ENCODE results near the gene DIP2A.

The DIP2A gene

DNA sequence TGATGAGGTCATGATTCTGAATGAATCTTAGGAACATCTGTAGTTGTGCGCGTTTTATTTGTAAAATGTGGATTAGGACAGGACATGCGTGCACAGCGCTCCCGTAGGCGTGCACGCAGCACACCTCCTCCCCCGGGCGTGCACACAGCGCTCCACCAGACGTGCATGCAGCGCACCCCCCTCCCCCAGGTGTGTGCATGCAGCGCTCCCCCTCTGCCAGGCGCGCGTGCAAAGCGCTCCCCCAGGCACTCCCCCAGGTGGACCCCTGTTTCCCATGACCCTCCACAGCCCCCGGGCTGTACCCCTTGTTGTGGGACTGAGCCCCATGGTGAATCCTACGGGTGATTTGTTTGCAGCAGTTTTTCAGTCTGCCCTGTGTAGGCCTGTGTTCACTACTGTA is 84.6 kb downstream of the DIP2A start:
- Histone ChIP-seq H3K4me1 (no peaks in the 10 kb centered on the region), H3K4me3 (no peak overlapping the region), H3K9me3 (no peaks in the 10 kb centered on the region), H3K36me3 (replicated peaks) (peaks cover 27% of the 10 kb centered on the region), H3K27me3 (ENCODE audit: low read depth) (no peaks in the 10 kb centered on the region)
- DNase-seq (ENCODE audit: low spot score in 2 of 2) = no peak
- in situ Hi-C loops (cut with MboI; ENCODE audit: low sequenced_read_pairs) = no loop called here

DNA sequence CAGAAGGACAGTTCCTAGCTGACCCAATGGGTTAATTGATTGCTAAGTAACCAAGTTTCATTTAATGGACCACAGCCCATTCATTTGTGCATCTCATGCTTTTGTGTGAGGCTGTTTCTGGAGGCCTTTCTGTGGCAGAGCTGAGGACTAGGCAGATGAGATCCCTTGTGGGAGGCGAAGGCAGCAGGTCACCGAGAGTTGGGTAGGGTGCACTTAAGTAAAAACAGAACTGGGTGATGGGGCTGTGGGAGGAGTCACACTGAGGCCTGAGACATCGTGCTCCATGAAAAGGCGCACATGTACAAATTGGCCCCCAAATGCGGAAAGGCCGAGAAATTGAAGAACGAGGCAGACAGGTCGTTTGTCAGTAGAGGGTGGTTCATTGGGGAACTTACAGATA is 85.3 kb downstream of the DIP2A start:
- in situ Hi-C loops (cut with MboI; ENCODE audit: low sequenced_read_pairs) = no loop called here
- H3K36me3 ChIP-seq (replicated peaks) = peaks cover 28% of the 10 kb centered on the region
- no peak overlapping the region for H3K4me3 ChIP-seq
- H3K9me3 ChIP-seq = no peaks in the 10 kb centered on the region
- no peaks in the 10 kb centered on the region for H3K4me1 ChIP-seq
- no peak for DNase-seq (ENCODE audit: low spot score in 2 of 2)
- H3K27me3 ChIP-seq (ENCODE audit: low read depth) = no peaks in the 10 kb centered on the region

DNA sequence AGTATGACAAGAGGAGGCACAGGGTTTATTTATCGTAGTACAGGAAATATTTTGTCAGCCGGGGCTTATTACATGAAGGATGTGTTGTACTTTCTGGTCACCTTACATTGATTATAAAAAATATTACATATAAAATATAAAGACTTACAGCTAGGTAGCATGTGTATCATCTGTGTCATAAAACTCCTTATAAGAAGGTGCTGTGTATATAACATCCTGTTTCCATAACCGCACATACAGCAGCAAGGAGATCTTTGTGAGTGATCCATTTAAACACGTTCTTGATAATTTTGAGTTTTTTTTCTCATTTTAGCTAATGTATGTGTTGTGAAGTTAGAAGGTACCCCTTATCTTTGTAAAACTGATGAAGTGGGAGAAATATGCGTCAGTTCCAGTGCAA is 86.1 kb downstream of the DIP2A start:
- DNase-seq (ENCODE audit: low spot score in 2 of 2) = no peak

DNA sequence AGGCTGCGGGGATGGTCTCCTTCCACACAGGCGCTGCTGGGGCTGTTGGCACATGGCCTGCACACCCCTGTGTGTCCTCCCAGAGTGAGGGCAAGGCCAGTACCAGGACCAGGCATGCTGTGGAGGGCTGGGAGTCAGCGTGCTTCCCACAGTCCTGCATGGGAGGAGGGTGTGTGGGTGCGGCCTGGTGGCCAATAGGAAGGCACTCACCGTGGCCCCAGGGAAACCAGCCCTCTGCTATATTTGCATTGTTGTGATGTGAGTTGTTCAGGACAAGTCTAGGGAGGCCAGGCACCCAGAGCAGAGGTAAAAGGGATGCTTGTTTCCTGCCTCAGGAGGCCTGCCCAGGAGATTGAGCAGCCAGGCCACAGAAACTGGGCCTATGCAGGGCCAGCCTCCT is 86.7 kb downstream of the DIP2A start:
- in situ Hi-C loops (cut with MboI; ENCODE audit: low sequenced_read_pairs) = no loop called here
- Histone ChIP-seq H3K9me3 (no peaks in the 10 kb centered on the region), H3K36me3 (replicated peaks) (peaks cover 33% of the 10 kb centered on the region), H3K4me3 (no peak overlapping the region), H3K27me3 (ENCODE audit: low read depth) (no peaks in the 10 kb centered on the region), H3K4me1 (no peaks in the 10 kb centered on the region)
- no peak for DNase-seq (ENCODE audit: low spot score in 2 of 2)

More for the DNA sequence above, 86.1 kb downstream of the DIP2A start:
- Histone ChIP-seq H3K27me3 (ENCODE audit: low read depth) (no peaks in the 10 kb centered on the region), H3K4me3 (no peak overlapping the region), H3K4me1 (no peaks in the 10 kb centered on the region), H3K9me3 (no peaks in the 10 kb centered on the region), H3K36me3 (replicated peaks) (peaks cover 33% of the 10 kb centered on the region)
- in situ Hi-C loops (cut with MboI; ENCODE audit: low sequenced_read_pairs) = no loop called here

DNA sequence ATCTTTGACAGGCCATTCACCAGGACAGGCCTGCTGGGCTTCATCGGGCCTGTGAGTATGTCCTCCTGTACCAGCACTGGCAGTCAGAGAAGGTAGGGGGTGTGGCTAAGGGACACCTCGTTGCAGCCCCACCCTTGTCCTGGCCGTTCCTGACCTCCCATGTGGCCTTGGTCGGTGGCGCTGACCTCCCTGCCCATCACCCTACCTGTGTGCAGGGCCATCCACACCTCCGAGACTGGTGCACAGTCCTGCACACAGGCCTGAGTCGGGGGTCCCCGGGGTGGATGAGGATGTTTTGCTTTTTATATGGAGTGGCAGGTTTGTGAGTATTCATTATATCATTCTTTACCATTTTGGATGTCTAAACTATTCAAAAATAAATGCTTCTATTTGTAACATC is 87.2 kb downstream of the DIP2A start:
- DNase-seq (ENCODE audit: low spot score in 2 of 2) = no peak
- in situ Hi-C loops (cut with MboI; ENCODE audit: low sequenced_read_pairs) = no loop called here
- peaks cover 33% of the 10 kb centered on the region for H3K36me3 ChIP-seq (replicated peaks)

DNA sequence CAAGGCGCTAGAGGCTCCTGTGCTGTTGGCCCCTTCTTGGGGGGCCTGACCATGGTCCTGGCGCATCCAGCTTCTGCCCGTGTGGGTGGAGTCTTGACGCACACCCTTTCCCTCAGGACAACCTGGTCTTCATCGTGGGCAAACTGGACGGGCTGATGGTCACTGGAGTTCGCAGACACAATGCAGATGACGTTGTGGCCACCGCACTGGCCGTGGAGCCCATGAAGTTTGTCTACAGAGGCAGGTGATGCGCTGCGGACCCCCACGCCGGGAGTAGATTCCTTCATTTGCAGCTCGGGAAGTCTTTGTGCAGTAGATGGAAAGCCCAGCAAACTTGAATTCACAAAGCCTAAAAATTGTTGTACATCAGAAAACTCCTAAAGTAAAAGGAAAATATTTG is 88.1 kb downstream of the DIP2A start:
- peaks cover 30% of the 10 kb centered on the region for H3K36me3 ChIP-seq (replicated peaks)
- no peaks in the 10 kb centered on the region for H3K4me1 ChIP-seq
- no peak for DNase-seq (ENCODE audit: low spot score in 2 of 2)
- H3K9me3 ChIP-seq = no peaks in the 10 kb centered on the region
- H3K27me3 ChIP-seq (ENCODE audit: low read depth) = no peaks in the 10 kb centered on the region
- no peak overlapping the region for H3K4me3 ChIP-seq
- in situ Hi-C loops (cut with MboI; ENCODE audit: low sequenced_read_pairs) = no loop called here

More for the DNA sequence above, 87.2 kb downstream of the DIP2A start:
- Histone ChIP-seq H3K9me3 (no peaks in the 10 kb centered on the region), H3K27me3 (ENCODE audit: low read depth) (no peaks in the 10 kb centered on the region), H3K4me3 (no peak overlapping the region), H3K4me1 (no peaks in the 10 kb centered on the region)

DNA sequence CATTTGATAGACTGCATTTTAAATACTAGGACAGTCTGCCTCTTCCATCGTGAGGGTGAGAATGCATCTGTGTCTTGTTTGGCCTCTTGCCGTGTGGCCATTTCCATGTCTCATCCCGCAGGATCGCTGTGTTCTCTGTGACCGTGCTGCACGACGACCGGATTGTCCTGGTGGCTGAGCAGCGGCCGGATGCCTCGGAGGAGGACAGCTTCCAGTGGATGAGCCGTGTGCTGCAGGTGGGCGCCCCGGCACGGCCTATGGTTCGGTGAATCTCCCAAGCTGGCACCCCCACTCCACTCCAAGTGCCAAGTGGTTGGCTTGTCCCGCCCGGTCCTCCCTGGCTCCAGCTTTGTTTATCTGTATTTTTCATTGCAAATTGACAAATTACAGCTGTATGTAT is 91.0 kb downstream of the DIP2A start:
- no peak for DNase-seq (ENCODE audit: low spot score in 2 of 2)
- Histone ChIP-seq H3K4me3 (no peak overlapping the region), H3K36me3 (replicated peaks) (peaks cover 36% of the 10 kb centered on the region), H3K4me1 (no peaks in the 10 kb centered on the region), H3K27me3 (ENCODE audit: low read depth) (no peaks in the 10 kb centered on the region), H3K9me3 (no peaks in the 10 kb centered on the region)
- in situ Hi-C loops (cut with MboI; ENCODE audit: low sequenced_read_pairs) = no loop called here

DNA sequence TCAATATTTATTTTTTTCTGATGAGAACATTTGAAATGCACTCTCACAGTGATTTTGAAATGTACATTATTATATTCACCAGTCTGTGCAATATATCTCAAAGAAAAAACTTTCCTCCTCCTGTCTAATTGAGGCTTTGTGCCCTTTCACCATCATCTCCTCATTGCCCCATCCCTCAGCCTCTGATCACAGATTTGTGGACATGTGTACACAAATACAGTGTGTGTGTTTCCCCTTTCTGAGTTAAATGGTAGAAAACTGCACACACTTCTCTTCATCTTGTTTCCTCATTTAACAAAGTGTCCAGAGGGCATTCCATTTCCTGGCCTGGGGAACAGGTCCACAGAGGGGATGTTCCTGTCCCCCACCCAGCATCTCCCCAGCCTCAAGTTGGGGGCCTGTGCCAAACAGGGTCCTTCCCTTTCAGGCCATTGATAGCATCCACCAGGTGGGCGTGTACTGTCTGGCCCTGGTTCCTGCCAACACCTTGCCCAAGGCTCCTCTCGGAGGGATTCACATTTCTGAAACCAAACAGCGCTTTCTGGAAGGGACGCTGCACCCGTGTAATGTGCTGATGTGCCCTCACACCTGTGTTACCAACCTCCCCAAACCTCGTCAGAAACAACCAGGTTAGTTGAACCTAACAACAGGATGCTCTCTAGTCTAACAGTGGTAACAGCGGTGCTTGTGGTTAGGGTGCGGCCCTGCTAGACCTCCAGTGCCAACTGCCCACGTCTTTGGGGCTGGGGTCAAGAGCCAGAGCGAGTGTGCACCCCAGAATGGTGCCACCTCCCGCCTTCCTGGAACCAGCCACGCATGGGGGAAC is 91.6 kb downstream of the DIP2A start:
- in situ Hi-C loops (cut with MboI; ENCODE audit: low sequenced_read_pairs) = no loop called here
- H3K4me1 ChIP-seq = no peaks in the 10 kb centered on the region
- H3K4me3 ChIP-seq = no peak overlapping the region
- H3K36me3 ChIP-seq (replicated peaks) = peaks cover 36% of the 10 kb centered on the region
- H3K27me3 ChIP-seq (ENCODE audit: low read depth) = no peaks in the 10 kb centered on the region
- no peaks in the 10 kb centered on the region for H3K9me3 ChIP-seq
- no peak for DNase-seq (ENCODE audit: low spot score in 2 of 2)

DNA sequence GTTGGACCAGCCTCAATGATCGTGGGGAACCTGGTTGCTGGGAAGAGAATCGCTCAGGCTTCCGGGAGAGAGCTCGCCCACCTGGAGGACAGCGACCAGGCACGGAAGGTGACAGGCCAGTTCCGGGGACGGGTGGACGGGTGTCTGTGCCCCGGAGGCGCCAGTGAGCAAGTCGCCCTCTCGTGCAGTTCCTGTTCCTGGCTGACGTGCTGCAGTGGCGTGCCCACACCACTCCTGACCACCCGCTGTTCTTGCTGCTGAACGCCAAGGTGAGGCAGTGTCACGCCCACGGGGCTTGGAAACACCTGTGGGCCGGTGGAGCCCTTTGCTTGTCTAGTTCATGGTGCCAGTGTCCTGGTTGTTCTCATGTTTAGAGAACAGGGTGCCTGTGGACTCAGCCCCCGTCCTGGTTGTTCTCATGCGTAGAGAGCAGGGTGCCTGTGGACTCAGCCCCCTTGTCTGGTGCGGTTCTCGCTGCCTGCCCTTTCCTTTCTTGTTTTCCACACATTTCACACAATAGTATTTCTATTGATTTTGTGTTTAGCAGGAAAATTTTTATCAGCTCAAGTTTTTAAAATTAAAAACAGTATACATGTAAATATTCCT is 93.0 kb downstream of the DIP2A start:
- no peaks in the 10 kb centered on the region for H3K27me3 ChIP-seq (ENCODE audit: low read depth)
- H3K9me3 ChIP-seq = no peaks in the 10 kb centered on the region
- peaks cover 29% of the 10 kb centered on the region for H3K36me3 ChIP-seq (replicated peaks)
- H3K4me3 ChIP-seq = no peak overlapping the region
- H3K4me1 ChIP-seq = no peaks in the 10 kb centered on the region
- in situ Hi-C loops (cut with MboI; ENCODE audit: low sequenced_read_pairs) = no loop called here
- DNase-seq (ENCODE audit: low spot score in 2 of 2) = no peak

DNA sequence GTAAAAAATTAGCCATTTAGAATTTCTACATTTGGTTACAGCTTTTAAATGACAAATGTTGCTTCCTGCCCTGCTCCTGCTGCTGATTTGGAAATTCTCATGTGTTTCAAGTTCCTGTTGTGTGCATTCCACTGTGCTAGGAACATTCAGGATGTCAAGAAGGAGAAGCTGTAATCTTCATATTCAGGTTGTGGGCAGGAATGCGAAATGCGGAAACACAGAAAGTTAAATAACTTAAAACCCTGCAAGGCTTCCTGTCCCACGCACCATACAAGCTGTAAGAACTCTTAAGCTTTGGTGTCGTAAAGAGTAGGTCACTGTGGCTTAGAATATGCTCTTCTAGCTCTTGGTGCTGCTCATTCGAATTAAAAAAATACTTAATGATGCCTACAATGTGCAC is 93.6 kb downstream of the DIP2A start:
- H3K36me3 ChIP-seq (replicated peaks) = peaks cover 26% of the 10 kb centered on the region
- in situ Hi-C loops (cut with MboI; ENCODE audit: low sequenced_read_pairs) = no loop called here
- DNase-seq (ENCODE audit: low spot score in 2 of 2) = no peak
- H3K4me3 ChIP-seq = no peak overlapping the region
- H3K4me1 ChIP-seq = no peaks in the 10 kb centered on the region
- H3K27me3 ChIP-seq (ENCODE audit: low read depth) = no peaks in the 10 kb centered on the region
- no peaks in the 10 kb centered on the region for H3K9me3 ChIP-seq

DNA sequence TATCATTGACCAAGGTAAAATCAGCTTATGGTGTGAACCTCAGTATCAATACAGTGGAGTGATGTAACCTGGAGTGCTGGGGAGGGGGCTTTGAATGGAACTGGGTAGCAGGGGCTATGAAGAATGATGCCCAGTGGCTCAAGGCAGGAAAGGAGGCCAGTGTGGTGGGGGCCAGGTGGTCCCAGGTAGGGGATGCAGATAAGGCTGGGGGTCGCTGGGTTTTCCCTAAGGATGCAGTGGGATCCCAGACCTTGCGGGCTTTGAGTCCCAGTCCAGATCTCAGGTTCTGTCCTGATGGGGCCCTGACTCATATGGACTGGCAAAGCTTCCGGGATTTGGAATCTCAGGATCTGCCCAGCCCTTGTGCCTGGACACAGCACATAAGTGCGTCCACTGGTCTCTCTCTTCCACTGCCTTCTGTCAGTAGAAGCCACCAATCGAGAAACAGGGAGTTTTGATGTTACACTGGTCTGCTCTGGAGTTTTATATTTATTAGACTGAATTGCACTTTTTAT is 94.2 kb downstream of the DIP2A start:
- Histone ChIP-seq H3K27me3 (ENCODE audit: low read depth) (no peaks in the 10 kb centered on the region), H3K4me1 (no peaks in the 10 kb centered on the region), H3K9me3 (no peaks in the 10 kb centered on the region), H3K36me3 (replicated peaks) (peaks cover 26% of the 10 kb centered on the region), H3K4me3 (no peak overlapping the region)
- no peak for DNase-seq (ENCODE audit: low spot score in 2 of 2)
- in situ Hi-C loops (cut with MboI; ENCODE audit: low sequenced_read_pairs) = no loop called here

DNA sequence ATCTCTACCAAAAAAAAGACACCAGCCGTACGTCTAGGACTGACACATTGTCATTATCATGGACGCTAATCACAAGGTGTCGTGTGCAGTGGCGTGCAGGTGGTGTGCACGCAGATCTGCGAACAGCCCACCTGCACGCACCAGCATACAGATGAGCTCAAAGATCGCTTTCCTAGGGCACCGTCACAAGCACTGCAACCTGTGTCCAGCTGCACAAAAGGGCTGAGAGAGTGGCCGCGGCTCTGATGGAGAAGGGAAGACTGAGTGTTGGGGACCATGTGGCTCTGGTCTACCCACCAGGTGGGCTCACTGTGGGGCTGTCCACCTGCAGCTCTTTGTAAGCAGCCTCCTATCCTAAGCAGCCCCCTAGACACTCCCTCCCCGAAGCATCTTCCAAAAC is 95.3 kb downstream of the DIP2A start:
- H3K4me3 ChIP-seq = no peak overlapping the region
- H3K9me3 ChIP-seq = no peaks in the 10 kb centered on the region
- peaks cover 22% of the 10 kb centered on the region for H3K36me3 ChIP-seq (replicated peaks)
- no peaks in the 10 kb centered on the region for H3K4me1 ChIP-seq
- no peaks in the 10 kb centered on the region for H3K27me3 ChIP-seq (ENCODE audit: low read depth)
- in situ Hi-C loops (cut with MboI; ENCODE audit: low sequenced_read_pairs) = no loop called here
- DNase-seq (ENCODE audit: low spot score in 2 of 2) = no peak

DNA sequence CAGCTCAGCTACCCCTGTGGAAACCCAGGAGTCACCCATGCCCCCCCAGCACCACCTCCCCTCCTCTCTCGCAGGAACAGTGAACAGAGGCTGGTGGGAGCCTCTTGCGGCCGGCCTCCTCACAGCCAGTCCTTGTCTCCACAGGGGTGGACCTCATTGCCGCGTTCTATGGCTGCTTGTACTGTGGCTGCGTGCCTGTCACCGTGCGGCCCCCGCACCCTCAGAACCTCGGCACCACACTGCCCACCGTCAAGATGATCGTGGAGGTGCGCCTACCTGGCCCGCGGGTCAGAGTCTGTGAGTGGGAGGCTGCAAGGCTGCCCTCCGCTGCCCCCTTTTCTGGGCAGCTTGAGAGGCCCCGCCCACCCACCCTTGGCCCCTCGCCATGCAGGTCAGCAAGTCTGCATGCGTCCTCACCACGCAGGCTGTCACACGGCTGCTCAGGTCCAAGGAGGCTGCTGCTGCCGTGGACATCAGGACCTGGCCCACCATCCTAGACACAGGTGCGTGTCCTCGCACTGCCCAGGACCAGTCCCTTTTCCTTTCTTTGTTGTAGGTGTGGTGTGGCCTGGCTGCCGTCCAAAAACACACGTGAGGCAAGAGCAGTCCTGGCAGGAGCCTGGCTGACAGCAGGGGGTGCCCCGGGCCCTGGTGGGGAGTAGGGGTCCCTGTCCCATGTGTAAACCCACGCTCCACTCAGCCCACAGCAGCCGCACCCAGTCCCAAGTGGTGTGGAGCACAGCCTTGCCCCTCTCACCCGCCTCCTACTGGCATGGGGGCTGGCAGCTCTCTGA is 95.9 kb downstream of the DIP2A start:
- in situ Hi-C loops (cut with MboI; ENCODE audit: low sequenced_read_pairs) = no loop called here
- peaks cover 19% of the 10 kb centered on the region for H3K36me3 ChIP-seq (replicated peaks)
- no peak for DNase-seq (ENCODE audit: low spot score in 2 of 2)
- no peaks in the 10 kb centered on the region for H3K9me3 ChIP-seq
- no peaks in the 10 kb centered on the region for H3K27me3 ChIP-seq (ENCODE audit: low read depth)
- no peaks in the 10 kb centered on the region for H3K4me1 ChIP-seq
- no peak overlapping the region for H3K4me3 ChIP-seq

DNA sequence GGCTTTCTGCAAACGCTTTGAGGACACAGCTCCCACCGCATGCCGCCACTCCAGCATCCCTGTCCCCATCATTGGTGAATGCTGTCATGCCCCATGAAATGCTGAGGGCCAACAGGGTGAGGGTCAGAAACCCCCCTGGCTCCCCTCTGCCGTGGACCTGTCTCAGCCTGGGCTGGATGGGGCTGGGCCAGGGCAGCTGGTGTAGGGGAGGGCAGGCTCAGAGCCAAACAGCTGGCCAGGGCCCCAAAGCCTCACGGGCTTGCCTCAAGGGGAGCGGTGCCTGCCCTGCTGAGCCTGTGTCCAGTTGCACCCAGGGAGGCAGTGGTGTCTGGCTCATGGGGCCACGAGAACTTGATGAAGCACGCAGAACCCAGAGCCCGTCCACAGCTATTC is 96.5 kb downstream of the DIP2A start:
- Histone ChIP-seq H3K36me3 (replicated peaks) (peaks cover 17% of the 10 kb centered on the region), H3K4me3 (no peak overlapping the region), H3K9me3 (no peaks in the 10 kb centered on the region), H3K4me1 (no peaks in the 10 kb centered on the region), H3K27me3 (ENCODE audit: low read depth) (no peaks in the 10 kb centered on the region)
- in situ Hi-C loops (cut with MboI; ENCODE audit: low sequenced_read_pairs) = no loop called here
- DNase-seq (ENCODE audit: low spot score in 2 of 2) = no peak

Data from HAP-1 (cell line).